ENCODE results near the gene LRRC8A.
"Not testable (repeated sequence)": the region's sequence is repeated elsewhere in the genome, so short reads cannot be mapped to it uniquely, and the experiment has no call there.

Gene LRRC8A

DNA sequence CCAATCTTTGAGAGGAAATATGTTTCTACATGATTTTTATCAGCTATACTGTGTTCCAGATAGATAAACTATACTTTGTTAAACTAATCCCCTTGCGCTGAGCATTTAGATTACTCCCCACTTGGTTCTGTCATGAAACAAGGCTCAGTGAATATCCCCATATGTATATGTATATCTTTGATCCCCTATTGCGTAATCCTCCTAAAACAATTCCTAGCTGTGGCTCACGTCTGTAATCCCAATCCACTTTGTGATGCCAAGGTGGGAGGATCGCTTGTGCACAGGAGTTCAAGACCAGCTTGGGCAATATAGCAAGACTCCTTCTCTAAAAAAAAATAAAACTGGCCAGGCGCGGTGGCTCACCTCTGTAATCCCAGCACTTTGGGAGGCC, 41.6 kb downstream of the LRRC8A start:
- no peak for DNase-seq

DNA sequence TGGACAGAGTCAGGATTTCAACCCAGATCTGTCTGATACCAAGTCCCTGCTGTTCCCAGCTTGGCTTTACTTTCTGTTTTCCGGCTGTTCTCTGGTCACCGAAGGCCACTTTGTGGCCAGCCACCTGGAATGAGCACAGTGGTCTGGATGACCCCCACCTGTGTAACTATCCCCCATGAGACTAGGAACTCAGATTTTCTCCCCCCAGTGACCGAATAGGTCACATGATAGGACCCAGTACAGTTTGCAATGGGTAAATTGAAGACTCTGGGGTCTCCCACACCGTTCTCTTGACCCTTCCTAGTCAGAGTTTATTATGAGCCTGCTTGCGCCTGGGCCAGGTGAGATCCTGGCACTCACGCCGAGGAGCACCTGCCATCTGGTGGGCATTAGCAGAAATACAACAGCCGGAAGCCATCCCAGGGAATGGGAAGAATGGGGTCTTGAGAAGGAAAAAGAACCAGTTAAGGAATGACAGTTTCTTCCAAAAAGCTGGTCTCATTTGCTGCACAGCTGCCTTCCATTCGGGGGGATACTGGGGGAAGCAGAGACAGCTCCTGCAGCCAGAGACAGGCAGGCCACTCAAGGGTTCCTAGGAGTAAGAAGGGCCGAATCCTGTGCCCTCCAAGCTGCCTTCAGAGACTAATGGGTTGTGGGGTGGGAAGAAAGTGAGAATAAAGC, 45.9 kb downstream of the LRRC8A start:
- peak in 2 of 4 experiments; percentile 32 to 39 for DNase-seq

DNA sequence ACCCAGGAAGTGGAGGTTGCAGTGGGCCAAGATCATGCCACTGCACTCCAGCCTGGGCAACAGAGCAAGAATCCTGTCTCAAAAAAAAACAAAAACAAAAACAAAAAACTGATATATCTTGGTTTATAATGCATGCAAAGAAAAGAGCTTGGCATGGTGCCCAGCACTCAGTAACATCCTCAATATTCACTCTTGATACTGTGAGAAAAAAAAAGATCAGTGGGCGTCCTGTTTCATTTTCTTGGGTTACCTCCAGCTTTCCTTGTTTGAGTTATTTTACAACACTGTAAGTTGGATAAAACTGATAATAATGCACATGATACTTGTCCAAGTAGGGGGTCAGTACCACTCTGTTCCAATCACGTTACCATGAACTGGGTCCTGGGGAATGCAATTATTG, 46.7 kb downstream of the LRRC8A start:
- DNase-seq: no peak

DNA sequence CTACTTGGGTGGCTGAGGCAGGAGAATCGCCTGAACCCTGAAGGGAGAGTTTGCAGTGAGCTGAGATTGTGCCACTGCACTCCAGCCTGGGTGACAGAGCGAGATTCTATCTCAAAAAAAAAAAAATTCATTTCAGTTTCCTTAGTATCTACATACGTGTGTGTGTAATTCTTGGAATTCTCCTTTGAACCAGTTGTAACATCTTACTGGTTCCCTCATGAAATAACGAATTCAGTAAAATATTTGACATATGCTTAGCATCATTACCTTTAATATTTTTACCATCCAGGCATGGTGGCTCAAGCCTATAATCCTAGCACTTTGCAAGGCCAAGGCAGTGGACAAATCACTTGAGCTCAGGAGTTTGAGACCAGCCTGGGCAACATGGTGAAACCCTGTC, 47.6 kb downstream of the LRRC8A start:
- DNase-seq: no peak

DNA sequence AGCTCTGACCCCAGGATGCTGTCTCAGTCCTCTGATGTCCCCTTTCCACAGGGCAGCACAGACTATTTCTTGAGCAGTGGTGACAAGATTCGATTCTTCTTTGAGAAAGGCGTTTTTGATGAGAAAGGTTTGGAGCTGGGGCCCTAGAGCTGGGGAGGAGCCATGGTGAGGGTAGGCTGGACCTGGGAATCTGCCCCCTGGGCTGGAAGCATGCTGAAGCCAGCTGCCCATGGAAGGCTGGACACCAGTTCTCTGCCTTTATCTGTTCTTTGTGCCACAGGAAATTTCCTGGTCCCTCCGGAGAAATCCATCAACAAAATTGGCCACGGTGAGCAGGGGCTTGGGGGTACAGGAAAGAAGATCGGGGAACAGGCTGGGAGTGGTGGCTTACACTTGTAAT, 51.8 kb downstream of the LRRC8A start:
- DNase-seq: no peak

DNA sequence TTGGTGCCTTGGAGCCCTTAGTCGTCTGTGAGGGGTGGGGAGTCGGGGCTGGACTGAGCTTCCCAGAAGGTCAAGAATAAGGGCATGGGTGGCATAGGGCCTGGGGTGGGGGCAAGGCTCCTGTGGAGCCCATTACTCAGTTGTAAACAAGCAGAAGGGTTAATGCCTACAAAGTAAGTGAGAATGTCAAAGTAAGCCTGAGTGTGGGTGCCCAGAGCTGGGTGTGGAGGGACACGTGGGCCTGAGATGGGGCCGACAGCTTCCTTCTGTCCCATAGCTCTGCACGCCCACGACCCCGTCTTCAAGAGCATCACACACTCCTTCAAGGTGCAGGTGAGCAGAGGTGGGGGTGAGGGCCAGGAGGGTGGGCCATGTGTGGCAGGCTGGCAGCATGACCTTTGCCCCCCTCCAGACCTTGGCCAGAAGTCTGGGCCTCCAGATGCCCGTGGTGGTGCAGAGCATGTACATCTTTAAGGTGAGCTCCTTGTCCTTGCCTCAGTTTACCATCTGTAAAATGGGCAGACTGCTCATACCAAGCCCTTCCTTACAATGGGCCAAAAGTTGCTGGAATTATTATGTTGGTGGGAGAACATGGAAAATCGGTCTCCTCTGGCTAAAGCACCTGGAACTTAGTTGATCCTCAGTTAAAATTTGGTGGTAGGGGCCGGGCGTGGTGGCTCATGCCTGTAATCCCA, 54.4 kb downstream of the LRRC8A start:
- no peak for DNase-seq

DNA sequence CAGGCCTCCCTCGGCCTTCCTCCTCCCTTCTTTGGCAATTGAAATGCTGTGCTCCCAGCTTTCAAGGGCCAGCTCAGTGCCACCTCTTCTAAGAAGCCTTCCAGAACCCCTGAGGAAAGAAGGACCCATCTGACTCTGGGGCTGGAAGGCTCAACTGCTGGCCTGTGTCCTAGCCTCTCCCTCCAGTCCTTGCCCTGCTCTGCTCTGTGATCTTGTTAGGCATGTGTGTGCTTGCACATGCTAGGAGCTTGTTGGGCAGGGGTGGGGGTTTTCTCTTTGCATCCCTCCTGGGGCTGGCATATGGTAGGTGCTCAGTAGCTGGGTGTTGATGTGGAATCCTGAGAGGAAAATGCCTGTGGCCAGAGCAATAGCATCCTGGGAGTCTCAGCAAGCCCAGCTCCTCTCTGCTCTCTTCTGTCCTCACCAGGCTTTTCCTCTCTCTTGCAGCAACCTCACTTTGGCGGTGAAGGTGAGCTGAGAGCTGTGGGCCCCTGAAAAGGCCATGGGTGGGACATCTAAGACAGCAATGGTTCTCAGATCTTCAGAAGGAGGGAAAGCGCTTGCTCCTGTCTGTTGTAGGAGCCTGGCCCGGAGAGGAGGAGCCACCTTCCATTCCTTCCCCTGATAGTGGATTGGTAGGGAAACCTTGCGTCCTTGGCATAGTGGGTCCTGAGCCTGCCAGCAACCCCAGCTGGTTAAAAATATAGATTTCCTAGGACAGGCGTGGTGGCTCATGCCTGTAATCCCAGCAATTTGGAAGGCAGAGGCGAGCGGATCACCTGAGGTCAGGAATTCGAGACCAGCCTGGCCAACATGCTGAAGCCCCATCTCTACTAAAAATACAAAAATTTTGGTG, 55.6 kb downstream of the LRRC8A start:
- DNase-seq: no peak

DNA sequence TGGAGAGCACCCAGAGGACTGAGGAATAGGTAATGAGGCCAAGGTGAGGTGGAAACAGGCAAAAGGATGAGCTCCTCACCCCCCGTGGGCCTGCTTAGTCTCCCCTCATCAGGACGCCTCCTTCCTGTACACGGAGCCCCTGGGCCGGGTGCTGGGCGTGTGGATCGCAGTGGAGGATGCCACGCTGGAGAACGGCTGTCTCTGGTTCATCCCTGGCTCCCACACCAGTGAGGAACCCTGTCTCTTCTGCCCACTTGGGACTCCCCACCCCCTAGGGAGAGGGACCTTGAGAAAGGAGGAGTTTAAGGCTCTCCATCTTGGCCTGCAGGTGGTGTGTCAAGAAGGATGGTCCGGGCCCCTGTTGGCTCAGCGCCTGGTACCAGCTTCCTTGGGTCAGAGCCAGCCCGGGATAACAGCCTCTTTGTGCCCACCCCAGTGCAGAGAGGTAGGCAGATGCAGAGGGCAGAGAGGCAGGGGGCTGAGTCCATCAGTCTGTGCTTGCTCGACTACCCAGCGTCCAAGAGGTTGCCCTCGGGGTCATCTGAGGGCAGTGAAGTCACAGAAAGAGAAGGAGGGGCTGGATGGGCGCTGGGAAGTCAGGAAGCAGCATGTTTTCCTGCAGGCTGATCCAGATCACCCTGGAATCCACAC, 58.5 kb downstream of the LRRC8A start:
- no peak for DNase-seq

DNA sequence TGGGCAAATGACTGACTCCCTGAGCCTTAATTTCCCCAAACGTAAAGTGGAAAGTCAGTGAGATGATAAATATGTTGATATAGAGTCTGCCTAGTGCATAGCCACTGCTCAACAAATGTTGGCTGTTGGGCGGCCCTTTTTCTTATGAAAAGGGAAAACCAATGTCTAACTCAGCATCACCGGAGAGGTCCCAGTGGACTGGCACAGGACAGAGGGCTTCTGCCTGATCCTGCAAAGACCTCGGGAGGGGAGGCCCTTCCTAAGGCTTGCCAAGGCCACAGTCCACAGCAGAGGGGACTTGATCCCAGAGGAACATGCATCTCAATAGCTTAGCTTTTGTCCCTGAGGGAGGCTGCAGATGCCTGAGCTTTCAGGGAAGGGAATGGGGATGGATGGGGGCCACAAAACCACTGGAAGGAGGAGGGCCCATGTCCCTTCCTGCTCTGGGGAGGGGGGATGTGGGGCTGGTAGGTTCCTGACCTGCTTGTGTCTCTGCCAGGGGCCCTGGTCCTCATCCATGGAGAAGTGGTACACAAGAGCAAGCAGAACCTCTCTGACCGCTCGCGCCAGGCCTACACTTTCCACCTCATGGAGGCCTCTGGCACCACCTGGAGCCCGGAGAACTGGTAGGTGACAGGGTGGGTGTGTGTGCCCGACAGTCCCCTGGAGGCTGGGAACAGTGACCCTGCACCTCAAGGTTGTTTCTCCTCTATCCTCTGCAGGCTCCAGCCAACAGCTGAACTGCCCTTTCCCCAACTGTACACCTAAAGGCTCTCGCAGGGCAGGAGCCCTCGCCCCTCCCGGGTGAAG, 59.2 kb downstream of the LRRC8A start:
- DNase-seq: no peak

DNA sequence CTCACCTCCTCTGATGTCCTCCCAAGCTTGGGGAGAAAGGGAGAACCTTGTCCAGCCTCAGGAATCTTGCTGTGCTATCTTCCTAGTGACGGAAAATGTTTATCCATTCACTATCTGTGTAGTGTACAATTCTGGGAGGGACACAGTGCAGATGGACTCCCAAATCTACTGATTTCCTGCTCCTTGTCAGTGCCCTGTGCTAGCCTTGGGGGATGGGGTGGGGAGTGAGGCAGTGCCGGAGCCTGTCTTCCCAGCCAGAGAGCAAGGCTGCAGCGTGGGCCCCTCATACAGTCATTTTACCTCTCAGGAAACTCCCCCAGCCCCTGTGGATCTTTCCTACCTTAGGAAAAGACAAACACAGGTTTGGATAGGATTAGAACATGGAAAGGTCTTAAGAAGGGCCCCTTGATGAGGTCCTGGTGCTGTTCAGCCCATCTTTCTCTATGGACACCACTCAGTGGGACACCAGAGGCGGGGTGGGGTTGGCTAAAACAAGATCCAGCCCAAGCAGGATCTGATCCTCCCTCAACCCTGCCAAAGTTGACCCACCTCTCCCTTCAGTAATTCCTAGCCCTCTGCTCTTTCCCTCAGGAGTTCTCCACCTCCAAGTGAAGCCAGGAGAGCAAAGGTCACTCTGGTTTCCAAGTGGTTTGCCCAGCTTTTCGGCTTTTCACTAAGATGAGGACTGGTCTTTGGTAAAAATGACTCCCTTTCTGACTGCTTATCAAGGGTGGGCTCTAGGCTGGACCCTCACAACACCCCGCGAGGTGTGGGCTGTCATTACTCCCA, 62.1 kb downstream of the LRRC8A start:
- no peak for DNase-seq

DNA sequence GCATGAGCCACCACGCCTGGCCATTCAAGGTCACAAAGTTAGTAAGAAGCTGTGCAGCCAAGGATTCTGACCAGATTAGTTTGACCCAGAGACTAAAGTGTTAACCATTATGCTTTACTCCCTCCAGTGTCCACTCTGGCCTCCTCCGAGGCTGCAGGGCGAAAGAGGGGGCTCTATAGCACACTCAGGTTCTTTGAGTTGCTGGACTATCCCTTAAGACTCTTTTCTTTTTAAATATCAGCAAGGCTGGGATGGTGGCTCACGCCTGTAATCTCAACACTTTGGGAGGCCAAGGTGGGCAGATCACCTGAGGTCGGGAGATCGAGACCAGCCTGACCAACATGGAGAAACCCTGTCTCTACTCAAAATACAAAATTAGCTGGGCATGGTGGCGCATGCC, 63.0 kb downstream of the LRRC8A start:
- not testable (repeated sequence) for DNase-seq

DNA sequence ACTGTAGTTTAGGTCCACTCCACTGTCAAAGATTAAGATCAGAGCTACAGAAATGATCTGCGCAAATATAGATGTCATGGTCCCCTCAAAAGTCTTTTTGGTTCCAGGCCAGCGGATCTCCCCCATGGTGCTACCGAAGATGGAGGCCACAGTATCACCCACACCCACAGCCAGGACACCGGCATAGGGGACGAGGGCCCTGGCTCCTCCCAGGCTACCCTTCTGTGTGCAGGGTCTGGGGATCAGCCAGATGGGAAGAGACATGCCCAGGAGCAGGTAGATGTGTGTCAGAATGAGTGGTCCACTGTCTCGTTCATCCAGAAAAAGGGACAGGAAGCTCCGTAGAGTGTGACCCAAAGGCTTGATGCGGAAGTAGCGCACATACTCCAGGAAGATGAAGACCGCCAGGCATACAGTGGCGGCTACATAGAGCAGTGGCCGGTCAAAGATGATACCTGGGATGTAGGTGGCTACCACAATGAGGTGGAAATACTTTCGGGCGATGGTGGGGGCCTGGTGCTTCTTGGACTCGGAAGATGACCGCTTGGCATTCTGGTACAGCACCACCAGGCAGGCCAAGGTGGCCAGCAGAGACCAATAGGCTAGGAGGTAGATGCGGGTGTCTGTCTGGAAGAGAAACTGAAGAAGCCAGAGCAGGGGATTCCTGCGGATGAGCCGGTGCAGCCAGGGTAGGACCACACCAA, 64.0 kb downstream of the LRRC8A start:
- DNase-seq: no peak

DNA sequence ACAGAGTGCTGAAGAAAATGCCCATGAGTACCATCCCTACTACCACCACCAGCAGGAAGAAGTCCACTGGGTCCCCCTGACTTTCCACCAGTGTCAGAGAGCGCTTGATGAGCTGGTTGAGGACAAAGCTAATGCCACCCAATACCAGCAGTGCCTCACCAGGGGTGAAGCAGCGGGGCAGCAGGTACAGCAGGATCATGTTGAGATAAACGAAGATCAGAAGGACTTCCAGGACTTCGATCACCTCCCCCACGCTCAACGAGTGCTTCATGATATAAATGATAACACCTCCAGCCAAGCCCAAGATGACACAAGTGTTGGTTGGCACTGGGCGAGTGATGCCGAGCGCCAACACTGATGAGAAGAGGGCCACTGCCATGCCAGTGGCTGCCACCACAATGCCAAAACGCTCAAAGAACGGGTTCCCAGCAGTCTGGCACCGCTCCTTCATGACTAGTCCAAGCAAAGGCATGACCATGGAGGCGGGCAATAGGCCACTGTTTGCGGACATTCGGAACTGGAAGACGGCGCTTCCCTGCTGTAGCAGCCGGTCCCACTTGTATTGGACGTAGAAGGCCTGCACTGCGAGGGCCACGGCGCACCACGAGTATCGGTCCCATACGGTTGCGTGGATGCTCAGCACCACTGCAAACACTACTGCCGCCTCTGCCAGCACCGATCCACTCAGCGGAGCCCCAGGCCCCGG, 64.8 kb downstream of the LRRC8A start:
- DNase-seq: peak in 1 of 4 experiments; percentile 32

DNA sequence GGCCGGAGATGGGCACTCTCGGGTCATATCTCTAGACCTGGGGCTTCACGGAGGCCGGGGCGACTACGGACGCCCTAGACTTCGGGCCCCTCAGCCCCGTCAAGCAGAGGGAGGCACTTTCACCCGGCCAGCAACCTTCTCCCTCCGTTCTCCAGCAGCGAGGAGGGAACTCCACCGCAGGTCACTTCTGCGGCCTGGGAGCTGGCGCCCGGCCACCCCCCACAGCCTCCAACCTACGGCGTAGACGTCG, 65.3 kb downstream of the LRRC8A start:
- no peak for DNase-seq

DNA sequence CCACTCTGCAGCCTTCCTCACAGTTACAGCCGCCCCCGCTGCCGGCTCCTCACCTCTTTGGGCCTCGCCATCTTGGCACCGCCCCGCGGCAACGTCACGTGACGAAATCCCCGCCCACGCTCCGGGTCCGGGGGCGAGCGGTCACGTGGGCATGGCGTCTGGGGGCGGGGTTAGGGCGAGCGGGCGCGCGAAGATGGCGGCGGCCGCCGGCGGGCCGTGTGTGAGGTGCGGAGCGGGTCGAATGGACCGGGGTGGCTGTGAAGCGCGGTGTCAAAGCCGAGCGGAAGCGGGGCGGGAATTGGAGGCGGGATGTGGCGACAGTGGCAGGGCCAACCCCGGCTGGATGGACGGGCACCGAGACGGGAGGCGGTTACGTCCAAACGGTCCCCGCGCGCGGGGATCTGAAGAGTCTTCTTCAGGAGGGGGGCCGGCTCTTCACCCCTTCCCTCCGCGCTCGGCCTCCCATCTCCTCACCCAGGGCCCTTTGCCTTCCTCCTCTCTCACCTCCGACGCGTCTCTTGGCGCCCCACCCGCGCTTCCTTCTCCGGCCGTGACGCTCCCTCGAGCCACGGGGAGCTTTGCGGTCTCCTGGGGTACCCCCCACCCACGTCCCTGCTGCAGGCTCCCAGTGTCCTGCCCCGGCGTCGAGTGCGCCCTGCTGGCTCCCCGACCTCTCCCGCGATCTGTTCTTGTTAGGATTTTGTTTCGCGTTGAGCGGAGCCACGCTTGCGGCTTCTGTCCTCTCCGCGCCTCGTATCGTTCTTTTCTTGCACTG, 65.8 kb downstream of the LRRC8A start, which contains the start of the genes DOLK and NUP188:
Gene DOLK, minus strand, starts transcription at position 77 of the 775 bp plus-strand sequence. CDS start 300 bp downstream, outside the sequence.
Gene NUP188, plus strand, starts transcription at position 173 of the 775 bp plus-strand sequence. Its CDS starts 21 bp downstream, at position 194.
- DNase-seq: peak; percentile 96 to 99 (median 99)

DNA sequence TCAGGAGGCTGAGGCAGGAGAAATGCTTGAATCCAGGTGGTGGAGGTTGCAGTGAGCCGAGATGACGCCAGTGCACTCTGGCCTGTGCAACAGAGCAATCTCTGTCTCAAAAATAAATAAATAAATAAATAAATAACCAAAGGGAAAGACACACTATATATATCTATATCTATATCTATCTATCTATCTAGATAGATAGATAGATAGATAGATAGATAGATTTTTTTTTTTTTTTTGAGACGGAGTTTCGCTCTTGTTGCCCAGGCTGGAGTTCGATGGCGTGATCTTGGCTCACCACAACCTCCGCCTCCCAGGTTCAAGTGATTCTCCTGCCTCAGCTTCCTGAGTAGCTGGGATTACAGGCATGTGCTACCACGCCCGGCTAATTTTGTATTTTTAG, 79.5 kb downstream of the LRRC8A start:
- DNase-seq: not testable (repeated sequence)

Data from activated naive CD4-positive, alpha-beta T cell (primary cell).